Activated CD8-positive, alpha-beta memory T cell treated with anti-CD3 and anti-CD28 coated beads, Interleukin-2, amount 10 ng/mL, durations not matched to agents 7 days and 5 days (primary cell): ENCODE data around the gene CECR2. TPM values are rescaled to one million over a fixed set of nuclear protein-coding genes. Genes with fewer than 3 reads are reported as not detected.

ENCODE experiments used
- ATAC-seq: fragments of 150-1000 bp; cut with Tn5 transposase; one replicate; pipeline ENCODE4 v1.10.0; 2021; ENCODE audit warnings: moderate library complexity
- CTCF ChIA-PET: fragments of 350-600 bp; sonication (Branson Sonifier 250); formaldehyde crosslinking; loops from one replicate; lab custom pipeline; 2021; ENCODE audit warnings: antibody characterized with exemption; lab: Charles Lee
- DNase-seq: peaks from one replicate; pipeline ENCODE4 v3.0.0-alpha.2; 2020
- H3K27ac Mint-ChIP-seq: one replicate; pipeline ENCODE4 v1.8.0; 2021; ENCODE audit warnings: mild to moderate bottlenecking, mixed read lengths
- H3K27me3 Mint-ChIP-seq: one replicate; pipeline ENCODE4 v1.8.0; 2021; ENCODE audit warnings: mixed read lengths
- H3K36me3 Mint-ChIP-seq: one replicate; pipeline ENCODE4 v1.8.0; 2021; ENCODE audit warnings: mild to moderate bottlenecking, mixed read lengths
- H3K4me1 Mint-ChIP-seq: one replicate; pipeline ENCODE4 v1.8.0; 2021; ENCODE audit warnings: mixed read lengths
- H3K4me3 Mint-ChIP-seq: one replicate; pipeline ENCODE4 v1.8.0; 2021; ENCODE audit warnings: mild to moderate bottlenecking, moderate library complexity, mixed read lengths
- H3K9me3 Mint-ChIP-seq: one replicate; pipeline ENCODE4 v1.8.0; 2022; ENCODE audit warnings: low read depth, mixed read lengths
- total RNA-seq, 2 experiments: library from RNA; stranded (reverse); gene quantifications; one replicate each; pipeline ENCODE4 v1.2.3, GENCODE V29; 2021

The CECR2 gene
- under 1 TPM in 1 of 2 experiments, not detected in 1; 0.02 TPM for total RNA-seq

- Mint-ChIP-seq H3K9me3 (no peaks in the 10 kb centered on the region), H3K4me3 (no peak within 1 kb of the TSS), H3K27me3 (peaks cover 66% of the 10 kb centered on the region), H3K36me3 (peaks cover 5% of the 10 kb centered on the region), H3K27ac (no peak within 1 kb of the TSS), H3K4me1 (peaks cover 20% of the 10 kb centered on the region)
- CTCF ChIA-PET, result no interaction called here
- DNase-seq (no peak), ATAC-seq (peak; percentile 43)
Measured at GRCh38 chr22:17369439-17370025, at the start of gene CECR2. CECR2 (plus strand) TSS chr22:17369460; CDS start chr22:17369784, 324 bp downstream.

- ATAC-seq, result no peak
- Mint-ChIP-seq H3K9me3 (no peaks in the 10 kb centered on the region), H3K27me3 (peaks cover 8% of the 10 kb centered on the region), H3K27ac (no peak overlapping the region), H3K4me1 (no peaks in the 10 kb centered on the region), H3K36me3 (no peaks in the 10 kb centered on the region), H3K4me3 (no peak overlapping the region)
- CTCF ChIA-PET, result interaction anchor here (0.8 kb wide), 1 partner anchor 99 kb away, joined by 3 read pairs; no protein-coding TSS in a partner anchor
- no peak for DNase-seq
Measured at GRCh38 chr22:17319546-17319945, 49.7 kb upstream of the CECR2 start.

GRCh38 chr22:17322511-17322910 is 46.7 kb upstream of the CECR2 start:
- H3K4me3 Mint-ChIP-seq, result no peak overlapping the region
- CTCF ChIA-PET, result no interaction called here
- H3K36me3 Mint-ChIP-seq, result no peaks in the 10 kb centered on the region
- peaks cover 11% of the 10 kb centered on the region for H3K27me3 Mint-ChIP-seq
- ATAC-seq (no peak), DNase-seq (no peak)
- H3K4me1 Mint-ChIP-seq, result no peaks in the 10 kb centered on the region
- no peak overlapping the region for H3K27ac Mint-ChIP-seq
- no peaks in the 10 kb centered on the region for H3K9me3 Mint-ChIP-seq

GRCh38 chr22:17331690-17332089 is 37.6 kb upstream of the CECR2 start:
- ATAC-seq (no peak), DNase-seq (no peak)
- no peak overlapping the region for H3K4me3 Mint-ChIP-seq
- no peaks in the 10 kb centered on the region for H3K36me3 Mint-ChIP-seq
- no peaks in the 10 kb centered on the region for H3K4me1 Mint-ChIP-seq
- CTCF ChIA-PET, result no interaction called here
- H3K27me3 Mint-ChIP-seq, result no peaks in the 10 kb centered on the region
- H3K9me3 Mint-ChIP-seq, result no peaks in the 10 kb centered on the region
- no peak overlapping the region for H3K27ac Mint-ChIP-seq

GRCh38 chr22:17332109-17332800 is 37.0 kb upstream of the CECR2 start:
- CTCF ChIA-PET, result no interaction called here
- Mint-ChIP-seq H3K27ac (no peak overlapping the region), H3K4me1 (no peaks in the 10 kb centered on the region), H3K36me3 (no peaks in the 10 kb centered on the region), H3K27me3 (peaks cover 5% of the 10 kb centered on the region), H3K9me3 (no peaks in the 10 kb centered on the region), H3K4me3 (no peak overlapping the region)
- ATAC-seq, result no peak
- no peak for DNase-seq

- H3K36me3 Mint-ChIP-seq, result no peaks in the 10 kb centered on the region
- H3K27ac Mint-ChIP-seq, result no peak overlapping the region
- DNase-seq, result no peak
- no peak overlapping the region for H3K4me3 Mint-ChIP-seq
- H3K9me3 Mint-ChIP-seq, result no peaks in the 10 kb centered on the region
- H3K4me1 Mint-ChIP-seq, result no peaks in the 10 kb centered on the region
- no peak for ATAC-seq
- CTCF ChIA-PET, result no interaction called here
- peaks cover 14% of the 10 kb centered on the region for H3K27me3 Mint-ChIP-seq
Measured at GRCh38 chr22:17334059-17334458, 35.2 kb upstream of the CECR2 start.

- H3K9me3 Mint-ChIP-seq, result no peaks in the 10 kb centered on the region
- ATAC-seq, result no peak
- CTCF ChIA-PET, result no interaction called here
Measured at GRCh38 chr22:17334983-17335382, 34.3 kb upstream of the CECR2 start.

GRCh38 chr22:17336061-17336460 is 33.2 kb upstream of the CECR2 start:
- Mint-ChIP-seq H3K27me3 (peaks cover 18% of the 10 kb centered on the region), H3K9me3 (no peaks in the 10 kb centered on the region), H3K27ac (no peak overlapping the region), H3K4me1 (no peaks in the 10 kb centered on the region), H3K36me3 (no peaks in the 10 kb centered on the region), H3K4me3 (no peak overlapping the region)
- no peak for DNase-seq
- no peak for ATAC-seq
- CTCF ChIA-PET, result no interaction called here

More at GRCh38 chr22:17334983-17335382, 34.3 kb upstream of the CECR2 start:
- peaks cover 18% of the 10 kb centered on the region for H3K27me3 Mint-ChIP-seq
- no peaks in the 10 kb centered on the region for H3K4me1 Mint-ChIP-seq
- H3K4me3 Mint-ChIP-seq, result no peak overlapping the region
- H3K36me3 Mint-ChIP-seq, result no peaks in the 10 kb centered on the region
- no peak overlapping the region for H3K27ac Mint-ChIP-seq
- no peak for DNase-seq

GRCh38 chr22:17337639-17338038 is 31.6 kb upstream of the CECR2 start:
- DNase-seq (no peak), ATAC-seq (no peak)
- CTCF ChIA-PET, result interaction anchor here (1.1 to 1.2 kb wide), 2 partner anchors 9 to 166 kb away, joined by 3 to 4 read pairs; no protein-coding TSS in a partner anchor
- Mint-ChIP-seq H3K4me1 (no peaks in the 10 kb centered on the region), H3K4me3 (no peak overlapping the region), H3K27ac (no peak overlapping the region), H3K27me3 (peaks cover 18% of the 10 kb centered on the region), H3K9me3 (no peaks in the 10 kb centered on the region), H3K36me3 (no peaks in the 10 kb centered on the region)

- no peaks in the 10 kb centered on the region for H3K36me3 Mint-ChIP-seq
- DNase-seq (no peak), ATAC-seq (no peak)
- H3K4me3 Mint-ChIP-seq, result no peak overlapping the region
- H3K9me3 Mint-ChIP-seq, result no peaks in the 10 kb centered on the region
- CTCF ChIA-PET, result no interaction called here
- peaks cover 18% of the 10 kb centered on the region for H3K27me3 Mint-ChIP-seq
- H3K27ac Mint-ChIP-seq, result no peak overlapping the region
- H3K4me1 Mint-ChIP-seq, result no peaks in the 10 kb centered on the region
Measured at GRCh38 chr22:17339095-17339693, 30.1 kb upstream of the CECR2 start.

- no peaks in the 10 kb centered on the region for H3K4me1 Mint-ChIP-seq
- CTCF ChIA-PET, result no interaction called here
- peaks cover 12% of the 10 kb centered on the region for H3K27me3 Mint-ChIP-seq
- no peaks in the 10 kb centered on the region for H3K36me3 Mint-ChIP-seq
- no peak overlapping the region for H3K27ac Mint-ChIP-seq
- ATAC-seq, result no peak
- no peak for DNase-seq
- H3K9me3 Mint-ChIP-seq, result no peaks in the 10 kb centered on the region
- no peak overlapping the region for H3K4me3 Mint-ChIP-seq
Measured at GRCh38 chr22:17342361-17342760, 26.9 kb upstream of the CECR2 start.

GRCh38 chr22:17343766-17344165 is 25.5 kb upstream of the CECR2 start:
- no peak overlapping the region for H3K27ac Mint-ChIP-seq
- H3K27me3 Mint-ChIP-seq, result peaks cover 6% of the 10 kb centered on the region
- ATAC-seq (no peak), DNase-seq (no peak)
- H3K4me3 Mint-ChIP-seq, result no peak overlapping the region
- CTCF ChIA-PET, result no interaction called here
- H3K36me3 Mint-ChIP-seq, result no peaks in the 10 kb centered on the region
- peaks cover 2% of the 10 kb centered on the region for H3K4me1 Mint-ChIP-seq
- H3K9me3 Mint-ChIP-seq, result no peaks in the 10 kb centered on the region

- Mint-ChIP-seq H3K27ac (no peak overlapping the region), H3K4me1 (peaks cover 8% of the 10 kb centered on the region), H3K9me3 (no peaks in the 10 kb centered on the region), H3K36me3 (no peaks in the 10 kb centered on the region), H3K4me3 (no peak overlapping the region), H3K27me3 (peaks cover 8% of the 10 kb centered on the region)
- CTCF ChIA-PET, result no interaction called here
- DNase-seq (no peak), ATAC-seq (no peak)
Measured at GRCh38 chr22:17346578-17346977, 22.7 kb upstream of the CECR2 start.

- no peak overlapping the region for H3K27ac Mint-ChIP-seq
- H3K27me3 Mint-ChIP-seq, result peaks cover 8% of the 10 kb centered on the region
- H3K9me3 Mint-ChIP-seq, result no peaks in the 10 kb centered on the region
- no peak overlapping the region for H3K4me3 Mint-ChIP-seq
- H3K4me1 Mint-ChIP-seq, result peaks cover 8% of the 10 kb centered on the region
- no peaks in the 10 kb centered on the region for H3K36me3 Mint-ChIP-seq
- ATAC-seq (no peak), DNase-seq (no peak)
- CTCF ChIA-PET, result interaction anchor here (2.0 kb wide), 1 partner anchor 143 kb away, joined by 5 read pairs; no protein-coding TSS in a partner anchor
Measured at GRCh38 chr22:17347724-17348123, 21.5 kb upstream of the CECR2 start.
